ES-I3 (cell line): ENCODE data around the gene NKAIN2.

Experiments used
- H3K36me3 ChIP-seq: 2 replicates; pipeline ENCODE4 v1.6.1; 2013; ENCODE audit warnings: mild to moderate bottlenecking, low read length, control low read depth, moderate library complexity; ENCODE audit not compliant: insufficient read depth
- H3K4me1 ChIP-seq: 2 replicates; pipeline ENCODE4 v1.6.1; 2013; ENCODE audit warnings: mild to moderate bottlenecking, control low read depth, low read length; ENCODE audit not compliant: insufficient read depth
- H3K9ac ChIP-seq: 2 replicates; pipeline ENCODE4 v1.6.1; 2013; ENCODE audit warnings: low read depth, mild to moderate bottlenecking, low read length, moderate library complexity
- H3K9me3 ChIP-seq: 2 replicates; pipeline ENCODE4 v1.6.1; 2013; ENCODE audit warnings: mild to moderate bottlenecking, low read length, moderate library complexity; ENCODE audit not compliant: control insufficient read depth, insufficient read depth

NKAIN2 gene

DNA sequence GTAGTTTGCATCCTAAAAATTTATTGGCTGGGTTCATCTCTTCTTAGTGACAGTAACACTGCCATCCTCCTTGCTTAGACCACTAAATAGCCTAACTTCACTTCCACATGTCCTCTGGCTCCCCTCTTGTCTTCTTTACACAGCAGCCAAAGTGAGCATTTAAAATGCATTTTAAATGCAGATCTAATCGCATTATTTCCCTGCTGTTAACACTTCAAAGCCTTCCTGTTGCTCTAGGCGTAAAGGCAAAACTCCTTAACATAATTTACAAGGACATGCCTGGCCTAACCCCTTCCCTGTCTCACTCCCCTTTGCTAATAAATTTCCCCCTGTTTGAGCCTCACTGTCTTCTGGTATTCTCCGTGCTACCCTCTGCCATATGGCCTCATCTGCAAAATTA lies 26.5 kb downstream of the NKAIN2 start:
- no peak overlapping the region for H3K9ac ChIP-seq
- peaks cover 18% of the 10 kb centered on the region for H3K4me1 ChIP-seq
- H3K36me3 ChIP-seq: no peaks in the 10 kb centered on the region
- no peaks in the 10 kb centered on the region for H3K9me3 ChIP-seq

DNA sequence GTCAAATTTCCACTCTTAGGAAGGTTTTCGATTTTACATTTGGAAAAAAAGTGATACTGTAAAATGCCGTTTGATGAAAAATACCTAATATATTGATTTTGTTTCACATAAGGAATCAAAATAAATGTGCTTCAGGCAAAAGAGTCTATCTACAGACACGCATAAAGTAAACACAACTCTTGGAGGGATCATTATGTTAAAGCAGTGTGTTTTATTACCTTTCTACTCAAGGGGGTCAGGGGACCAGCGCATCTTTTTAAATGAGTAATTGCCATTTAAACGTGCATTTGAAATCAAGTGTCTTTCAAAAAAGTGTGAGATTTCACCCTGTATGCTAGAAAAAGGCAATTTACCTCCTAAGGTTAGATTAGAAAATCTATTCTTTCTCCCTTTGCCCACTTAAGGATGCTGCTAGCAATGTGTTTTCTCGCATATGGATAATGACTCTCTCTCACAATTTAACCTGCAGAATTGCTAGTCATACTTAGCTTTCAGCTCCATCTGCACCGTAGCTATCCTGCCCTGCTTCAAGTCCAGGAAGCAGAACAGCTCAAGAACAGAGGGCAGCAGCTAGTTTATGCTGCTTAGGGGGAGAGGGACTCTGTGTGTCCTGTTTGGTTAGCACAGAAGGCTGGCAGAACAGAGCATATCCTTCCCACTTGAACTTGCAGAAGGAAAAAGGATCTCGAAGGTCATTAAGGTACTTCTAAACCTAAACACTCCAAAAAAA lies 35.0 kb downstream of the NKAIN2 start:
- Histone ChIP-seq H3K4me1 (no peaks in the 10 kb centered on the region), H3K9me3 (no peaks in the 10 kb centered on the region), H3K9ac (no peak overlapping the region)

DNA sequence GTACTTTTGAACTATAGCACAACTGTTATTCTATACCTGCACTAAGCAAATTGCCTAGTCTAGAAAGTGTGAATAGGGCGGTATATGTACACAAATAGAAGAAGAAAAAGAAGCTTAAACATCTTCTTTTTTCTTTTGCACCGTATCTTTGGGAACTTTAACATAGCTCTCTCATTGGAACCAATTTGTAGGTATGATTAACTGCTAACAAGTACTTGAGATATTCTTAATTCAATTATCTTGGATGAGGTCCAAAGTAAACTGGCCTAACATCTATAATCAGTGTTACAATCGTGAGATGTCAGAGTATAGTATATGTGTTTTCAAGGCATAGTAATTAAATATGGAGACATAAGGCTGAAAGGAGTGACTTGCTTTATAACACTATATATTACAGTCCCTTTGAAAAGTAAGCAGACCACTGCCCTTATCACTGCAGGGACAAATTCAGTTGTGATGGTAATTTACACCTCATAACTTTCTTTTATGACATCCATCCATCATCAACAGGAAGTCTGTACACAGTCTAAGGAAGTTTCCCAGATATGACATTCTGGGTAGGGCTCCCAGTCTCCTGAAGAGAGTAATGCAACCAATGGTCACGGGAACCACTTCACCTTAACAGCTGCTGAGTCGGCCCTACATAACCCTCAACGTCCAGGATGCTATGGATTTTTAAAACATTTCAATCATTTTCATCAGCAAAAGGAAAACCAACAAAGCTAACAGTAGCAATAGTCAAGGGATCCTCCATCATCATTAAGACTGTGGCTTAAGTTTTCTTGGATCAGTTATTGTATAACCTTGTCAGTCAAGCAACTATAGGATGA lies 37.6 kb downstream of the NKAIN2 start:
- Histone ChIP-seq H3K9me3 (no peaks in the 10 kb centered on the region), H3K9ac (no peak overlapping the region), H3K36me3 (no peaks in the 10 kb centered on the region), H3K4me1 (no peaks in the 10 kb centered on the region)

More for the DNA sequence above, 35.0 kb downstream of the NKAIN2 start:
- H3K36me3 ChIP-seq: no peaks in the 10 kb centered on the region

DNA sequence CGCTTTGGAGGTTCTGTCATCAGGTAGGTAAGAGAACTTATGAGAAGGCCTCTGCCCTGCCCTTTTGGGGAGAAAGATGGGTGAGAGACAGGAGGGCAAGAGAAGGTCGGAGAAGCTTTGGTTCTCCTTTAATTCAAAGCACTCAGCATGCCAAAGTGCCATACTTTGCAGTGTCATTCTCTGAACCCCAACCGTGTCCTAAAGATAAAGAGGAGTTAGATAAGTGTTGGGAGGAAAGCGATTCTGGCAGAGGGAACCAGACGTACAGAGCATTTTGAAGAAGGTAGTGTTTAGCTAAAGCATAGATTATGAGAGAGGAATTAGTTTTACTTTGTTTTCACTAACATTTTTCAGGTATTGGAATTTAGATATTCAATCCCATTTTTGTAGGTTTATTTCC lies 40.3 kb downstream of the NKAIN2 start:
- no peaks in the 10 kb centered on the region for H3K4me1 ChIP-seq
- no peaks in the 10 kb centered on the region for H3K36me3 ChIP-seq
- no peak overlapping the region for H3K9ac ChIP-seq
- no peaks in the 10 kb centered on the region for H3K9me3 ChIP-seq

DNA sequence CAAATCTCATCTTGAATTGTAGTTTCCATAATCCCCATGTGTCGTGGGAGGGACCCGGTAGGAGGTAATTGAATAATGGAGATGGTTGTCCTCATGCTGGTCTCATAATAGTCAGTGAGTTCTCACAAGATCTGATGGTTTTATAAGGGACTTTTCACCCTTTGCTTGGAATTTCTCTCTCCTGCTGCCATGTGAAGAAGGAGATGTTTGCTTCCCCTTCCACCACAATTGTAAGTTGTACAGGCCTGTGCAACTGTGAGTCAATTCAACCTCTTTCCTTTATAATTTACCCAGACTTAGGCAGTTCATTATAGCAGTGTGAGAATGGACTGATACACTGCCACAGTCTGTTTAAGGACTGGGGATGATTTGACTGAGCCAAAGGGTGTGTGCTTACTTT lies 44.7 kb downstream of the NKAIN2 start:
- no peaks in the 10 kb centered on the region for H3K36me3 ChIP-seq
- no peaks in the 10 kb centered on the region for H3K9me3 ChIP-seq
- H3K9ac ChIP-seq: no peak overlapping the region
- H3K4me1 ChIP-seq: no peaks in the 10 kb centered on the region

DNA sequence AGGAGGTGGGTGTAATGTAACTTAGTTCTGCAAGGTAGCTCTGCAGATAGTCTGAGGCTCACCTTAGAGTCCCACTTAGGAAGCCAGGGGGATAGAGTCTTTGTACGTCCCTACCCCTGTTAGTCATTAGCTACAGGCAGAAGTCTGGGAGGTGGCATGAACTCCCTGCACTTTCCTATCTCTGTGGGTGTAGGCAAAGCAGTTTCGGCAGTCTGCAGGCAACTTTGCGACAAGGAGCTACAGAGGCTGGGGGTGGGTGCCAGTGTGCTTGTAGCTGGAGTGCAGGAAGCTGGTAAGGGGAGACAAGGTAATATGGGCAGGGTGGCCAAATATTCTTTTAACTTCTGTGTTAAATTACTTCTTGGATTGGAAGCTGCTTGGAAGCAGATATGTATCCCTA lies 45.7 kb downstream of the NKAIN2 start:
- H3K36me3 ChIP-seq: no peaks in the 10 kb centered on the region
- no peaks in the 10 kb centered on the region for H3K9me3 ChIP-seq
- no peaks in the 10 kb centered on the region for H3K4me1 ChIP-seq
- H3K9ac ChIP-seq: no peak overlapping the region

DNA sequence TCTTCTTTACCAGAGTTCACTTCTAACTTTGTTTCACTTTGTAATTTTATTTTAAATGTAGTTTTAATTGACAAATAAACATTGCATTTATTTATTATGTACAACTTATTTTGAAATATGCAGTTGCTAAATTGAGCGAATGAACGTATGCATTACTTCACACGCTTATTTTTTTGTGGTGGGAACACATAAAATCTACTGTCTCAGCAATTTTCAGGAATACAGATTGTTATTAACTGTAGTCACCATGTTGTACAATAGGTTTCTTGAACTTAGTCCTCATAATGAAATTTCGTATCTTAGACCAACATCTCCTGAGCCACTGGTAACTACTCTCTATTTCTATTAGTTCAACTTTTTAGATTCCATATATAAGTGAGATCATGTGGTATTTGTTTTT lies 46.9 kb downstream of the NKAIN2 start:
- H3K9me3 ChIP-seq: no peaks in the 10 kb centered on the region
- H3K4me1 ChIP-seq: no peaks in the 10 kb centered on the region
- no peak overlapping the region for H3K9ac ChIP-seq
- H3K36me3 ChIP-seq: no peaks in the 10 kb centered on the region

DNA sequence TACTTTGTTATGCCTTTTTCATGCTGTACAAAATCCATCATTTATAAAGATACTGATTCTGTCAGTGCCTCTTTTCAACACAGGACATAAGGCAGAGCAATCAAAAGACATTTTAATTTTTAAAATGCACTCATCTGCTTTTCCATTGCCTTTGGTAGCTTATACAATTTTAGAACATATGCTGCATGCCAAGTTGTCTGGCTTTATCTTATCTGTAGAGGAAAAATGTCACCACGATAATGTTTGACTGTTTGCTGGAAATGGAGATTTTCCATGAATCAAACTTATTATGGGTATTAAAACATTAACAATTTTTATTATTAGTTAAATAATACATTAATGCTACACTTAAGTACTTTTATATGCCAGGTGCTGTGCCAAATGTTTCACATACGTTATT lies 50.5 kb downstream of the NKAIN2 start:
- Histone ChIP-seq H3K9ac (no peak overlapping the region), H3K4me1 (no peaks in the 10 kb centered on the region), H3K36me3 (no peaks in the 10 kb centered on the region), H3K9me3 (no peaks in the 10 kb centered on the region)

DNA sequence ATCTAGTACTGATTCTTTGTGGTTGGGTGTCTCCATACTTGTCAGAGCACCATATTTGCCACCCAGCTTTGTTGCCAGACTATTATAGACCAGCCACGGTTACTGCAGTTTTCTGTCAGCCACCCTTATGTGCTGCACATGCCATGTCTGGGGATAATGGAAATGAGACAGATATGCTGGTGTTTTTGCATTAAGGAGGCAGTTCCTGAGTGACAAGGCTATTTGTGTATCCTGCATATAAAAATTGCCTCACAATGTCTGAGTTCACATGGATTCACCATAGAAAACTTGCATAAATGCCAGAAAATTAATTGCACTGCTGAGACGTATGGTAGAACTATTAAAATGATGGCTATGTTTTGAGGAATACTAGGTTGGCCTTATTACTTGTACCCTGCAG lies 51.8 kb downstream of the NKAIN2 start:
- Histone ChIP-seq H3K9ac (no peak overlapping the region), H3K9me3 (no peaks in the 10 kb centered on the region), H3K4me1 (no peaks in the 10 kb centered on the region), H3K36me3 (no peaks in the 10 kb centered on the region)

DNA sequence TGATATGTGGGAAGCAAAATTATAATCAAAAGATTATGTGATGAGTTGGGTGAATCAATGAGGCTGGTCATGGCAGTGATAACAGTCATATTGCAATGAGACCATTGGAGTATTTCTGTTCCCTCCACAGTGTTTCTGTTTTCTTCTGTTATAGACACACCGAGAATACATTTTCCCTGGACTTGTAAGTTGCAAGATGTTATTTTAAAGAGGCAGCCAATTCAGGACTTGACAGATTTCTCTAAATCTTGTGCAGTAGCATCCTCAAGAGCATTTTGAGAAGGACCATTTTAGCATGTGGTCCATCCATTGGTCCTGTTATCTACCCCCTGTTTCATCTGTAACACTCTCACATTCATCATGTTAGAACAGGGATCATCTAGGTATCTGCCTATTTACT lies 55.6 kb downstream of the NKAIN2 start:
- H3K36me3 ChIP-seq: no peaks in the 10 kb centered on the region
- H3K9me3 ChIP-seq: no peaks in the 10 kb centered on the region
- H3K4me1 ChIP-seq: no peaks in the 10 kb centered on the region
- H3K9ac ChIP-seq: no peak overlapping the region

DNA sequence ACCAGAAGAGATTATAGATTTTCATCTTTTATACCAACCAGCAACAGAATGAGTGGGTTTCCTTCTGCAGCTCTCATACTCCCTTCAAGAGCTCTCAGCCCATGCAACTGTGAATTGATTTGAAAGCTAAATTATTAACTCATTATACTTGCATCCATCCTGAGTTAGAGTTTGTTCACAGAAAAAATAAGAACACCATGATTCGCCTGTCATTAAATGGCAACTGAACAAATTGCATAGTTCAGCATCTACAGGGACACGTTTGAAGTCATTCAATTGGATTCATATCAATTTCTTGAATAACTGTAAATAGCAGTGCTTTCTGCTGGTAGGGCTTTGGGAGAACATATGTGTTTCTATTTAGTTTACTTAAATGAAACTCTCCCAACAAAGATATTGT lies 65.7 kb downstream of the NKAIN2 start:
- no peaks in the 10 kb centered on the region for H3K36me3 ChIP-seq
- no peaks in the 10 kb centered on the region for H3K9me3 ChIP-seq
- H3K9ac ChIP-seq: no peak overlapping the region
- H3K4me1 ChIP-seq: no peaks in the 10 kb centered on the region

DNA sequence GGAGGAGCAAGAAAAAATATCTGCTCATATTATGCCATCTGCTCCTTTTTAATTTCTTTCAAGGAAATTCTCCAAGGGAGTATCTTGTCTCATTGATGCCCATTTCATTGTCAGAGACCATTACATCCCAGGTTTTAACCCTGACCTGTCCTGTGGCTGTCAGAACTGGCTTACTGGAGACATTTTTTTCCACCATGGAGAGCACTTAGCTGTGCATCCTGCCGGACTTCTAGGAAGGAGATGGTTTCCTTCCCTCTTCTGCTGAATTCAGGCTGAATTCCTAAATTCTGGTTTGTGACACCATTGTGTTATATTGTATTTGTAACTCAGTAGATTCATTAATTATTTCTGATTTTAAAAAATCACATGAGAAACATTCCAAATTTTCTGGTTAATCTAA lies 70.3 kb downstream of the NKAIN2 start:
- no peaks in the 10 kb centered on the region for H3K4me1 ChIP-seq
- H3K36me3 ChIP-seq: no peaks in the 10 kb centered on the region
- no peak overlapping the region for H3K9ac ChIP-seq
- H3K9me3 ChIP-seq: no peaks in the 10 kb centered on the region

DNA sequence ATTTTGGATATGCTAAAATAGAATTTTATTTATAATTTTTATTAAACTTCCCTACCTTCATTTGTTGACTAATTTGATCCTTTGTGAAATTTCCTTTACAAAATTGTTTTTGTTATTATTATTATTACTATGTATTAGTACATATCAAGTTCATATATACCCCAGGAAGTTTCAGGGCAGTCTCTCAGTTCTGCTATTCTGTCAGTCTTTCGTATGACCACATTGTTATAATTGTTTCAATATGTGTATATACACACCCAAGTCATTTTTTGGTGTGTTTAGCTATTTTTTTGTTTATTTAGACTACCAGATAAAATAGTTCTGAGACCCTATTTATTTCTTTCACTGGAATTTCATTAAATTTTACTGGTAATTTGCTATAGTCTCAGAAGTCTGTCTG lies 72.1 kb downstream of the NKAIN2 start:
- Histone ChIP-seq H3K36me3 (no peaks in the 10 kb centered on the region), H3K9me3 (no peaks in the 10 kb centered on the region), H3K9ac (no peak overlapping the region), H3K4me1 (no peaks in the 10 kb centered on the region)

DNA sequence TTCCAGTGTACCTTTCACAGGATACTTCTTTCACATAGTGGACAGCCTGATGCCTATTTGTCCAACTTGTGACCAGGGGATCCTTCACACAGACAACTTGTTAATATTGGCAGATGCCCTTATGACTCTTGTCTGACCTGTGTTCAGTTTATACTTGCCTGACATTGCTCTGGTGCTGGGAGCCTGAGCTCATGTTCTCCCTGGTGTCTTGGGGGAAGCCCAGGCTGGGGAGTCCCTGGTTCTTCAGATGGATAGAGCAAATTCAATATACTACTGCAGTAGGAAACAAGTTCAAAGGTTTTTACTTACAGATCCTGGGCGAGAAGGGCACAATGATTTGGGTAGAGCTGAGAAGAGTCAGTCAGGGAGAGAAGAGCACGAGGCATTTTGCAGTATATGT lies 76.1 kb downstream of the NKAIN2 start:
- H3K4me1 ChIP-seq: no peaks in the 10 kb centered on the region
- no peak overlapping the region for H3K9ac ChIP-seq
- H3K9me3 ChIP-seq: no peaks in the 10 kb centered on the region
- no peaks in the 10 kb centered on the region for H3K36me3 ChIP-seq
